ENCODE measurements around the gene PSME2.
A peak's percentile ranks its signal among the peaks of the same experiment; 100 is the strongest.

Gene PSME2, protein sequence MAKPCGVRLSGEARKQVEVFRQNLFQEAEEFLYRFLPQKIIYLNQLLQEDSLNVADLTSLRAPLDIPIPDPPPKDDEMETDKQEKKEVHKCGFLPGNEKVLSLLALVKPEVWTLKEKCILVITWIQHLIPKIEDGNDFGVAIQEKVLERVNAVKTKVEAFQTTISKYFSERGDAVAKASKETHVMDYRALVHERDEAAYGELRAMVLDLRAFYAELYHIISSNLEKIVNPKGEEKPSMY
- 73.4 to 86.2 (median 85.9) reads per million in 3 donors for total RNA-seq

GRCh38 chr14:24146453-24146977 lies at the start of gene PSME2:
PSME2 (minus strand) TSS chr14:24146610; CDS start chr14:24146581, 29 bp downstream.
- H3K9me3 ChIP-seq (ENCODE audit: control insufficient read depth, low read length): no peaks in the 10 kb centered on the region
- peak within 1 kb of the TSS; percentile 93 for H3K27ac ChIP-seq (ENCODE audit: insufficient read depth, low read length, poor library complexity, severe bottlenecking)
- peak within 1 kb of the TSS; percentile 93 for H3K4me3 ChIP-seq (ENCODE audit: insufficient read depth, low read depth, low read length, poor library complexity, severe bottlenecking)
- DNase-seq: peak; percentile 83 to 85 (median 84)
- peaks cover 38% of the 10 kb centered on the region for H3K36me3 ChIP-seq (ENCODE audit: control insufficient read depth, insufficient read depth, low read length)
- H3K27me3 ChIP-seq (replicated peaks; ENCODE audit: control insufficient read depth, insufficient read depth, low read length, poor library complexity, severe bottlenecking): no peaks in the 10 kb centered on the region
- peaks cover 33% of the 10 kb centered on the region for H3K4me1 ChIP-seq (ENCODE audit: control insufficient read depth, insufficient read depth, low read length, poor library complexity, severe bottlenecking)

GRCh38 chr14:24195186-24196070 lies 49.0 kb upstream of the PSME2 start, which contains the start of gene TM9SF1:
TM9SF1 (minus strand) TSS chr14:24195441; CDS start chr14:24195019, 422 bp downstream.
- Histone ChIP-seq H3K27me3 (replicated peaks; ENCODE audit: control insufficient read depth, insufficient read depth, low read length, poor library complexity, severe bottlenecking) (no peaks in the 10 kb centered on the region), H3K9me3 (ENCODE audit: control insufficient read depth, low read length) (no peaks in the 10 kb centered on the region), H3K36me3 (ENCODE audit: control insufficient read depth, insufficient read depth, low read length) (peaks cover 6% of the 10 kb centered on the region), H3K27ac (ENCODE audit: insufficient read depth, low read length, poor library complexity, severe bottlenecking) (peak within 1 kb of the TSS; percentile 99), H3K4me1 (ENCODE audit: control insufficient read depth, insufficient read depth, low read length, poor library complexity, severe bottlenecking) (peaks cover 12% of the 10 kb centered on the region), H3K4me3 (ENCODE audit: insufficient read depth, low read depth, low read length, poor library complexity, severe bottlenecking) (peak within 1 kb of the TSS; percentile 81)
- peak; percentile 80 to 92 (median 83) for DNase-seq

DNA sequence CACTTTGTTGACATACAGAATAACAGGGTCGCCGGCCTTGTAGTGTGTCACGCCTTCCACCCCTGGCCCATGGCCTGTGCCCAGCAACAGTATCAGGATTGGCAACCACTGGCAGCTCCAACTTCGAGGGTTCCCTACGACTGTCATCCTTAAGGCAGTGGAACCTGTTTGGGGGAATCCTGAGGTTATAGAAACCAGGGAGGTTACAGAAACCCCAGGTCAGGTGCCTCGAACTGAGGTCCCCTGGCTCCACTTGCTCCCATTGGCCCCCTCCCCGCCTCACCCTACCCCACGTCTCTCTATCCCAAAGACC lies 48.4 kb upstream of the PSME2 start:
- peak overlapping the region; percentile 99 for H3K27ac ChIP-seq (ENCODE audit: insufficient read depth, low read length, poor library complexity, severe bottlenecking)
- no peaks in the 10 kb centered on the region for H3K9me3 ChIP-seq (ENCODE audit: control insufficient read depth, low read length)
- no peaks in the 10 kb centered on the region for H3K27me3 ChIP-seq (replicated peaks; ENCODE audit: control insufficient read depth, insufficient read depth, low read length, poor library complexity, severe bottlenecking)
- H3K4me3 ChIP-seq (ENCODE audit: insufficient read depth, low read depth, low read length, poor library complexity, severe bottlenecking): peak overlapping the region; percentile 81
- no peak for DNase-seq
- peaks cover 12% of the 10 kb centered on the region for H3K36me3 ChIP-seq (ENCODE audit: control insufficient read depth, insufficient read depth, low read length)
- peaks cover 12% of the 10 kb centered on the region for H3K4me1 ChIP-seq (ENCODE audit: control insufficient read depth, insufficient read depth, low read length, poor library complexity, severe bottlenecking)

GRCh38 chr14:24194186-24194872 lies 47.9 kb upstream of the PSME2 start:
- H3K27me3 ChIP-seq (replicated peaks; ENCODE audit: control insufficient read depth, insufficient read depth, low read length, poor library complexity, severe bottlenecking): no peaks in the 10 kb centered on the region
- H3K4me3 ChIP-seq (ENCODE audit: insufficient read depth, low read depth, low read length, poor library complexity, severe bottlenecking): peak overlapping the region; percentile 81
- H3K9me3 ChIP-seq (ENCODE audit: control insufficient read depth, low read length): no peaks in the 10 kb centered on the region
- peak overlapping the region; percentile 99 for H3K27ac ChIP-seq (ENCODE audit: insufficient read depth, low read length, poor library complexity, severe bottlenecking)
- H3K36me3 ChIP-seq (ENCODE audit: control insufficient read depth, insufficient read depth, low read length): peaks cover 12% of the 10 kb centered on the region
- H3K4me1 ChIP-seq (ENCODE audit: control insufficient read depth, insufficient read depth, low read length, poor library complexity, severe bottlenecking): peaks cover 12% of the 10 kb centered on the region
- no peak for DNase-seq

DNA sequence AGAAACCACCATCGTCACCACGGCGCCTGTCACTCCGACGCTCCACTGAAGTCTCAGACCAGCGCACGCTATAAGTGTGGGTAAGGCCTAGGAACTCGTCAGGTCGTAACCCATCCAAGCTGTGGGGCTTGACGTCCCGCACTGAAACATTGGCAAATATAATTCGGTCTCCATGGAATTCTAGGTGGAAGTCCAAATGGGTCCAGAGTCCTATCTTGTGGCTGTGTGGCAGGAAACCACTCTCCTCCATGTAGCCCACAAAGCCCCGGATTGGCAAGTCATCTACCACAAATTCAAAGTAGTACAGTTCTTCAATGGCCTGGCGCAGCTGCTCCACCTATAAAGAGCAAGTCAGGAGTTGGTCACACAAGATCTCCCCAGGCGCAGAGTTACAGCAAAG lies 46.5 kb upstream of the PSME2 start:
- Histone ChIP-seq H3K27ac (ENCODE audit: insufficient read depth, low read length, poor library complexity, severe bottlenecking) (no peak overlapping the region), H3K9me3 (ENCODE audit: control insufficient read depth, low read length) (no peaks in the 10 kb centered on the region), H3K36me3 (ENCODE audit: control insufficient read depth, insufficient read depth, low read length) (peaks cover 12% of the 10 kb centered on the region), H3K4me1 (ENCODE audit: control insufficient read depth, insufficient read depth, low read length, poor library complexity, severe bottlenecking) (peaks cover 21% of the 10 kb centered on the region), H3K4me3 (ENCODE audit: insufficient read depth, low read depth, low read length, poor library complexity, severe bottlenecking) (no peak overlapping the region), H3K27me3 (replicated peaks; ENCODE audit: control insufficient read depth, insufficient read depth, low read length, poor library complexity, severe bottlenecking) (no peaks in the 10 kb centered on the region)
- DNase-seq: no peak

DNA sequence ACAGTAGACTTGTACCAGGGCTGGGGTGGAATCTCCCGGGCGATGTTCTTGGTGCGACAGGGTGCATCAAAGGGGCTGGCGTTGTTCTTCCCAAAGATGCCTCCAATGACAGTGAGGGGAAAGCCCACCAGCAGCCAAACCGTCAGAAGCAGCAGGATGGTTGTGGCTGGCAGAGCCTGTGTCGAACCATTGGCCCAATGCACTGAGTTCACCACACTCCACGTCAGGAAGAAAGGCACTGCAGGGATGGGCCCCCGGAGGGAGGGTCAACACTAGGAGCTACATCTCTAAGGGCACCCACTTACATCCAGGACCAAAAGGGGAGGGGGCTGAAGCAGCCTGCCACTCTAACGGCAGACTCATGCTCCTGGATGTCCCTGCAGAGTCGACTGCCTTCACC lies 44.0 kb upstream of the PSME2 start:
- H3K4me1 ChIP-seq (ENCODE audit: control insufficient read depth, insufficient read depth, low read length, poor library complexity, severe bottlenecking): peaks cover 28% of the 10 kb centered on the region
- H3K36me3 ChIP-seq (ENCODE audit: control insufficient read depth, insufficient read depth, low read length): peaks cover 29% of the 10 kb centered on the region
- no peak for DNase-seq
- H3K9me3 ChIP-seq (ENCODE audit: control insufficient read depth, low read length): no peaks in the 10 kb centered on the region
- H3K4me3 ChIP-seq (ENCODE audit: insufficient read depth, low read depth, low read length, poor library complexity, severe bottlenecking): no peak overlapping the region
- no peak overlapping the region for H3K27ac ChIP-seq (ENCODE audit: insufficient read depth, low read length, poor library complexity, severe bottlenecking)
- H3K27me3 ChIP-seq (replicated peaks; ENCODE audit: control insufficient read depth, insufficient read depth, low read length, poor library complexity, severe bottlenecking): no peaks in the 10 kb centered on the region

GRCh38 chr14:24189460-24189859 lies 43.0 kb upstream of the PSME2 start:
- DNase-seq: no peak
- Histone ChIP-seq H3K27me3 (replicated peaks; ENCODE audit: control insufficient read depth, insufficient read depth, low read length, poor library complexity, severe bottlenecking) (no peaks in the 10 kb centered on the region), H3K4me1 (ENCODE audit: control insufficient read depth, insufficient read depth, low read length, poor library complexity, severe bottlenecking) (peaks cover 20% of the 10 kb centered on the region), H3K36me3 (ENCODE audit: control insufficient read depth, insufficient read depth, low read length) (peaks cover 37% of the 10 kb centered on the region), H3K9me3 (ENCODE audit: control insufficient read depth, low read length) (no peaks in the 10 kb centered on the region), H3K27ac (ENCODE audit: insufficient read depth, low read length, poor library complexity, severe bottlenecking) (peak overlapping the region; percentile 81), H3K4me3 (ENCODE audit: insufficient read depth, low read depth, low read length, poor library complexity, severe bottlenecking) (no peak overlapping the region)

- no peak for DNase-seq
- peak overlapping the region; percentile 74 for H3K4me3 ChIP-seq (ENCODE audit: insufficient read depth, low read depth, low read length, poor library complexity, severe bottlenecking)
- no peaks in the 10 kb centered on the region for H3K27me3 ChIP-seq (replicated peaks; ENCODE audit: control insufficient read depth, insufficient read depth, low read length, poor library complexity, severe bottlenecking)
- H3K27ac ChIP-seq (ENCODE audit: insufficient read depth, low read length, poor library complexity, severe bottlenecking): peak overlapping the region; percentile 81
- H3K4me1 ChIP-seq (ENCODE audit: control insufficient read depth, insufficient read depth, low read length, poor library complexity, severe bottlenecking): peaks cover 19% of the 10 kb centered on the region
- H3K9me3 ChIP-seq (ENCODE audit: control insufficient read depth, low read length): no peaks in the 10 kb centered on the region
- H3K36me3 ChIP-seq (ENCODE audit: control insufficient read depth, insufficient read depth, low read length): peaks cover 41% of the 10 kb centered on the region
These were observed 42.6 kb upstream of the PSME2 start for GRCh38 chr14:24189059-24189375.

GRCh38 chr14:24188251-24189058 lies 42.0 kb upstream of the PSME2 start, which contains the start of gene IPO4:
IPO4 (minus strand) TSS chr14:24188816; CDS start chr14:24188787, 29 bp downstream.
- peak within 1 kb of the TSS; percentile 74 for H3K4me3 ChIP-seq (ENCODE audit: insufficient read depth, low read depth, low read length, poor library complexity, severe bottlenecking)
- peaks cover 19% of the 10 kb centered on the region for H3K4me1 ChIP-seq (ENCODE audit: control insufficient read depth, insufficient read depth, low read length, poor library complexity, severe bottlenecking)
- no peaks in the 10 kb centered on the region for H3K9me3 ChIP-seq (ENCODE audit: control insufficient read depth, low read length)
- DNase-seq: peak; percentile 92 to 95 (median 94)
- peaks cover 46% of the 10 kb centered on the region for H3K36me3 ChIP-seq (ENCODE audit: control insufficient read depth, insufficient read depth, low read length)
- no peaks in the 10 kb centered on the region for H3K27me3 ChIP-seq (replicated peaks; ENCODE audit: control insufficient read depth, insufficient read depth, low read length, poor library complexity, severe bottlenecking)
- H3K27ac ChIP-seq (ENCODE audit: insufficient read depth, low read length, poor library complexity, severe bottlenecking): peak within 1 kb of the TSS; percentile 81
